SJCRH30 (cell line): ENCODE results near the gene HBQ1. TPM values are rescaled to one million over a fixed set of nuclear protein-coding genes. Genes with fewer than 3 reads are reported as not detected.
"Not testable (repeated sequence)": the region's sequence is repeated elsewhere in the genome, so short reads cannot be mapped to it uniquely, and the experiment has no call there.

Experiments
- DNase-seq, 2 experiments: peaks; one replicate each; pipeline ENCODE4 v3.0.0-alpha.2; 2015 to 2020
- H3K27ac ChIP-seq: fragments of 250-450 bp; sonication (Bioruptor Pico); 2 replicates; pipeline ENCODE4 v1.5.1; 2020; ENCODE audit warnings: mild to moderate bottlenecking, moderate library complexity
- H3K27me3 ChIP-seq: fragments of 250-450 bp; sonication (Bioruptor Pico); 2 replicates; pipeline ENCODE4 v1.5.1; 2020; ENCODE audit warnings: mild to moderate bottlenecking, moderate library complexity
- H3K36me3 ChIP-seq: fragments of 250-450 bp; sonication (Bioruptor Pico); 2 replicates; pipeline ENCODE4 v1.5.1; 2020; ENCODE audit warnings: mild to moderate bottlenecking, moderate library complexity
- H3K4me1 ChIP-seq: fragments of 250-450 bp; sonication (Bioruptor Pico); 2 replicates; pipeline ENCODE4 v1.5.1; 2020; ENCODE audit warnings: mild to moderate bottlenecking, moderate library complexity
- H3K4me3 ChIP-seq: fragments of 250-450 bp; sonication (Bioruptor Pico); 2 replicates; pipeline ENCODE4 v1.5.1; 2020; ENCODE audit warnings: mild to moderate bottlenecking, moderate library complexity
- H3K9me3 ChIP-seq: fragments of 250-450 bp; sonication (Bioruptor Pico); replicated peaks from 2 replicates; pipeline ENCODE4 v1.5.1; 2020; ENCODE audit warnings: mild to moderate bottlenecking, moderate library complexity
- total RNA-seq: library from RNA; depleted of rRNA; stranded (reverse); fragments of >200 nt; shearing (Covaris generic); gene quantifications from 2 replicates; pipeline ENCODE4 v1.2.3, GENCODE V29; 2014; rRNA removed

Gene HBQ1
- total RNA-seq = not detected in 2 replicates

GRCh38 chr16:180101-180675 lies at the start of gene HBQ1:
Gene HBQ1 (plus strand): TSS chr16:180459. CDS start chr16:180487, 28 bp downstream.
- Histone ChIP-seq H3K27ac (no peak within 1 kb of the TSS), H3K36me3 (0 out of 2 replicates have a peak, but pooled peaks cover 6% of the 10 kb centered on the region), H3K9me3 (no peaks in the 10 kb centered on the region), H3K27me3 (no peaks in the 10 kb centered on the region), H3K4me1 (no peaks in the 10 kb centered on the region), H3K4me3 (no peak within 1 kb of the TSS)
- no peak for DNase-seq

DNA sequence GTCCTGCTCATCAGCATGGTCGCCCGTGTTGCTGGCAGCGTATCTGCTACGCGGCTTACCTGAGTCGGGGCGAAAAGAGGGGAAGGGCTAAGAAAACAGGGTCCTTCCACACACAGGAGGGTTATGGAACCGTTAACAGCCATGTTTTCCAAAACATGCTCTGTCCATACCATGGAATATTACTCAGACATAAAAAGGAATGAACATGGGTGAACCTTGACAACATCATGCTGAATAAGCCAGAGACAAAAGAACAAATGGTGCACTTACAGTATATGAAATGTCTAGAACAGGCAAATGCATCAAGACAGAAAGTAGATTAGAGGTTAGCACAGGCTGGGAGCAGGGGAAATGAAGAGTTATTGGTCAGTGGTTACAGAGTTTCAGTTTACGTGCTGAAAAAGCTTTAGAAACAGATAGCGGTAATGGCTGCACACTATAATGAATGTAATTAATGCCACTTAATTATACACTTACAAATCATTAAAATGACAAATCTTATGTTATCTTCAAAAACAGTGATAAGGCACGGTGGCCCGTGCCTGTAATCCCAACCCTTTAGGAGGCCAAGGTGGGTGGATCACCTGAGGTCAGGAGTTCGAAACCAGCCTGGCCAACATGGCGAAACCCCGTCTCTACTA lies 49.6 kb upstream of the HBQ1 start:
- no peak for DNase-seq
- Histone ChIP-seq H3K27me3 (no peaks in the 10 kb centered on the region), H3K36me3 (no peaks in the 10 kb centered on the region), H3K27ac (no peak overlapping the region), H3K9me3 (no peaks in the 10 kb centered on the region), H3K4me1 (no peaks in the 10 kb centered on the region), H3K4me3 (no peak overlapping the region)

DNA sequence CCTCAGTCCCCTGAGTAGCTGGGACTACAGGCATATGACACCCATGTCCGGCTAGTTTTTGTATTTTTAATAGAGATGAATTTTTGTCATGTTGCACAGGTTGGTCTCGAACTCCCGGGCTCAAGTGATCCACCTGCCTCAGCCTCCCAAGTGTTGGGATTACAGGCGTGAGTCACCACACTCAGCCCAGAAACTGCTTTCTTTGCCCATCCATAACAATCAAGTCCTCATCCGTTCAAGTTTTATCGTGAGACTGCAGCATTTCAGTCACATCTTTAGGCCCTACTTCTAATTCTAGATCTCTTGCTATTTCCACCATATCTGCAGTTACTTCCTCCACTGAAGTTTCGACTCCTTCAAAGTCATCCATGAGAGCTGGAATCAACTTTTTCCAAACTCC lies 48.1 kb upstream of the HBQ1 start:
- no peaks in the 10 kb centered on the region for H3K27me3 ChIP-seq
- H3K4me3 ChIP-seq = no peak overlapping the region
- H3K36me3 ChIP-seq = no peaks in the 10 kb centered on the region
- no peaks in the 10 kb centered on the region for H3K9me3 ChIP-seq
- H3K4me1 ChIP-seq = no peaks in the 10 kb centered on the region
- H3K27ac ChIP-seq = no peak overlapping the region
- DNase-seq = no peak

- Histone ChIP-seq H3K27me3 (no peaks in the 10 kb centered on the region), H3K36me3 (no peaks in the 10 kb centered on the region), H3K4me1 (no peaks in the 10 kb centered on the region), H3K4me3 (no peak overlapping the region), H3K27ac (no peak overlapping the region), H3K9me3 (no peaks in the 10 kb centered on the region)
- DNase-seq = no peak
These were observed 46.5 kb upstream of the HBQ1 start for GRCh38 chr16:133716-134115.

DNA sequence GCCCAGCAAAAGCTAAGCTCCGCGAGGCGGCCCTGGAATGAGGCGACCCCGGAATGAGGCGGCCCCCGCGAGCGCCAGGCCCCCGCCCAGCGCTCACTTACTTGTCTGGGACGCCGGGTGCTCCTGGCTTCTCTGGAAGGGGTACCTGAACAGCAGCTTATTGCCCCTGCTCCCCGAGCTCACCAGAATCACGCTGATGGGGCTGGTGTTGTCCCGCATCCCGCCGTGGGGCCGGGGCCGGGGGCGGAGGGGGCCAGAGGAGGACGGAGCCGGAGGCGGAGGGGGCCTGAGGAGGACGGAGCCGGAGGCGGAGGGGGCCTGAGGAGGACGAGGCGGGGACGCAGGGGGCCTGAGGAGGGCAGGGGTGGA lies 42.2 kb upstream of the HBQ1 start:
- no peaks in the 10 kb centered on the region for H3K4me1 ChIP-seq
- DNase-seq = peak; percentile 27 to 44
- no peaks in the 10 kb centered on the region for H3K27me3 ChIP-seq
- H3K36me3 ChIP-seq = no peaks in the 10 kb centered on the region
- peak overlapping the region; percentile 70 for H3K4me3 ChIP-seq
- no peaks in the 10 kb centered on the region for H3K9me3 ChIP-seq
- peak overlapping the region; percentile 52 for H3K27ac ChIP-seq

DNA sequence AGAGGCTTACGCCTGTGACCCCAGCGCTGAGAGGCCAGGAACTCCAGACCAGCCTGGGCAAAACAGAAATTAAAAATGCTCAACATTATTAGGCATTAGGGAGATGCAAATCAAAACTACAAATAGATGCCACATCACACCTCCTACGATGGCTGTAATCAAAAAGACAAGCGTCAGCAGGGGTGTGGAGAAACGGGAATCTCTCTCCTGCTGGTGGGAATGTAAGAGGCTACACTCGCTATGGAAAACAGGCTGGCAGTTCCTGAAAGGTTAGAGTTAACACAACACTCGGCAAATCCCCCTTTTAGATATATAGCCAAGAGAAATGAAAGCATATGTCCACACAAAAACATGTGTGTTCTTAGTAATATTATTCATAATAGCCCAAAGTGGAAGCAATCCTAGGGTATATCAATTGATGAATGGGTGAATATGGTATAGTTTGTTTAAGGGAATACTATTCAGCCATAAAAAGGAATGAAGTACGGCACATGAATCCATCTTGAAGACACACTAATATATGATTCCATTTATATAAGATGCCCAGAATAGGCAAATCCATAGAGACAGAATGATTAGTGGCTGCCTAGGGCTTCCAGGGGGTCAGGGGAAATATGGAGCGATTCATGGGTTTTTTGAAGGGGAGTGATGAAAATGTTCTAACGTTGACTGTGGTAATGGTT lies 39.9 kb upstream of the HBQ1 start:
- Histone ChIP-seq H3K4me1 (no peaks in the 10 kb centered on the region), H3K27ac (no peak overlapping the region), H3K9me3 (no peaks in the 10 kb centered on the region), H3K4me3 (no peak overlapping the region), H3K27me3 (no peaks in the 10 kb centered on the region), H3K36me3 (no peaks in the 10 kb centered on the region)
- no peak for DNase-seq

DNA sequence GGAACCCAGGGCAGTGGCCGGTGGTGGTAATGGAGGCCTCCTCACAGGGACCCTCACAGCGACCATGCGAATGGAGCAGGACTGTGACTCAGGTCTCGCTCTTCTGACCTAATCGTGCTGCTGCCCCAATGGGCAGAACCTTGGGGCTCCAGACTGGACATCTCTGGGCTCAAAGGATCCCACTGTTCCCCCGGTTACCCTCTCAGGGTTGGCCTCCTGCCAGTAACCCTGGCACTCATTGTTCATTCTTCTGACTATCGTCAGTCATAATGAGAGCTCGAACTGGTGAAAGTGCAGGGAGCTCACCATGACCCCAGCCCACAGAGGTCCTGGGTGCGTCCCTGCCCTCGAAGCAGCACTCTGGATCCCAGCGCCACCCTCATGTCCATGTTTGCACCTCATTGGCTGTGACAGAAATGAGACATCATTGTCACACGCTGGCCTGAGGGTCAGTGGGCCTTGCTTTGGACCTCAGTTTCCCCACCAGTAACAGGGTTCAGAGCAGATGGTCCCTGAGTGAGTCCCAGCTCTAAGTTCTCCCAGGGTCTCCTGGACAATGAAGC lies 37.8 kb upstream of the HBQ1 start:
- DNase-seq = no peak
- H3K9me3 ChIP-seq = no peaks in the 10 kb centered on the region
- H3K27me3 ChIP-seq = no peaks in the 10 kb centered on the region
- no peaks in the 10 kb centered on the region for H3K36me3 ChIP-seq
- H3K27ac ChIP-seq = no peak overlapping the region
- H3K4me1 ChIP-seq = no peaks in the 10 kb centered on the region
- H3K4me3 ChIP-seq = no peak overlapping the region

DNA sequence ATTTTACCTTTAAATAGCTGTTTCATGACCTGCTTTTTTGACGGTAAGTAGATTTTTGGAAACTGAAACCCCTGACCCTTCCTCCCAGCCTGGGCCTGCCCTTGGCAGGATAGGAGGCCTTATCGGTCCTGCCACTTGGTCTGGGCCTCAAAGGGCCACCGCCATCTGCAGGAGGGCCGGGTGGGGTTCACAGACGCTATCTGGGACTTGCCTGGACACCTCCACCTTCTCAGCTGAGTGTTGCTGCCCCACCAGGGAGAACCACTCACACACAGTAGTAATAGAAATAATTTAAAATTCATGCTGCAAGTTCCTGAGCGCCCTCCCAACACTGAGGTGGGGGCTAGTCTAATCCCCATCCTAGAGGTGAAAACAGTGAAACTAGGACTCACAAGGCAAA lies 37.2 kb upstream of the HBQ1 start:
- Histone ChIP-seq H3K36me3 (no peaks in the 10 kb centered on the region), H3K27me3 (no peaks in the 10 kb centered on the region), H3K27ac (no peak overlapping the region), H3K9me3 (no peaks in the 10 kb centered on the region), H3K4me3 (no peak overlapping the region), H3K4me1 (no peaks in the 10 kb centered on the region)
- no peak for DNase-seq

DNA sequence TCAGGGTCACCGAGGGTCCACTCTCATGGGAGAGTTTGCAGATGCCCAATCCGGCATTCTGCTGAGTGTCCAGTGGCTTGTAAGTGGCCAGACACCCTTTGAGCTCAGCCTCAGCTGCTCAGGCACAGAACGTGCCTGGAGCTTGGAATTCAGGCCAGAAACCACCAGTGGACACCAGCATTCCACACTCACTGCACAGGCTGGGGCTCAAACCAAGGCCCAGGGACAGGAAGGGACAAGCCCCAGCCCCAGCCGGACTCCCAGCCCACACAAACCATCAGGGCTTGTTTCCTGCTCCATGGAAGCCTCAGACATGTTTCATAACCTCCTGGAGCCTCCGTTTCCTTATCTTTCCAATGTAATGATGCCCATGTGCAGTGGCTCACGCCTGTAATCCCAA lies 36.8 kb upstream of the HBQ1 start:
- Histone ChIP-seq H3K27me3 (no peaks in the 10 kb centered on the region), H3K27ac (no peak overlapping the region), H3K9me3 (no peaks in the 10 kb centered on the region), H3K36me3 (no peaks in the 10 kb centered on the region), H3K4me3 (no peak overlapping the region), H3K4me1 (no peaks in the 10 kb centered on the region)
- DNase-seq = no peak

DNA sequence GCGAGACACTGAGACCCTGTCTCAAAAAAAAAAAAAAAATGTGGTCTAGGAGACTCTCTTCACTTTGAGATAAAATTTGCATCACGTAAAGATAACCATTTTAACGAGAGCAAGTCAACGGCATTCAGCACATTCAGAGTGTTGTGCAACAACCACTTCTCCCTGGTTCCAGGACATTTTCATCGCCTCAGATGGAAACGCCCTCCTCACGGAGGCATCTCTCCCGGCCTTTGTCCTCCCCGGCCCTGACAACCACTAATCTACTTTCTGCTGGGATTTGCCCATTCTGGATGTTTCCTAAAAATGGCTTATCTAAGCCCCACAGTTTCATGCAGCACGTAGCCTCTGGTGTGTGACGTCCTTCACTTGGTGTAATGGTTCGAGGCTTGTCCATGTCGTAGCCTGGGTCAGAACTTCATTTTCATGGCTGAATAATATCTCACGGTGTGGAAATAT lies 35.4 kb upstream of the HBQ1 start:
- Histone ChIP-seq H3K4me1 (peaks cover 5% of the 10 kb centered on the region; the same call in 1 of the 2 replicates), H3K9me3 (no peaks in the 10 kb centered on the region), H3K27me3 (no peaks in the 10 kb centered on the region), H3K4me3 (no peak overlapping the region), H3K27ac (no peak overlapping the region), H3K36me3 (no peaks in the 10 kb centered on the region)
- no peak for DNase-seq

GRCh38 chr16:146646-147045 lies 33.6 kb upstream of the HBQ1 start:
- no peak overlapping the region for H3K27ac ChIP-seq
- DNase-seq = no peak
- no peaks in the 10 kb centered on the region for H3K9me3 ChIP-seq
- no peaks in the 10 kb centered on the region for H3K27me3 ChIP-seq
- peaks cover 5% of the 10 kb centered on the region; the same call in 1 of the 2 replicates for H3K4me1 ChIP-seq
- H3K36me3 ChIP-seq = no peaks in the 10 kb centered on the region
- no peak overlapping the region for H3K4me3 ChIP-seq

- Histone ChIP-seq H3K27me3 (no peaks in the 10 kb centered on the region), H3K4me1 (peaks cover 5% of the 10 kb centered on the region; the same call in 1 of the 2 replicates), H3K9me3 (no peaks in the 10 kb centered on the region), H3K27ac (no peak overlapping the region), H3K36me3 (no peaks in the 10 kb centered on the region), H3K4me3 (no peak overlapping the region)
- peak in 1 of 2 experiments; percentile 51 for DNase-seq
These were observed 31.1 kb upstream of the HBQ1 start for GRCh38 chr16:149024-149660.

DNA sequence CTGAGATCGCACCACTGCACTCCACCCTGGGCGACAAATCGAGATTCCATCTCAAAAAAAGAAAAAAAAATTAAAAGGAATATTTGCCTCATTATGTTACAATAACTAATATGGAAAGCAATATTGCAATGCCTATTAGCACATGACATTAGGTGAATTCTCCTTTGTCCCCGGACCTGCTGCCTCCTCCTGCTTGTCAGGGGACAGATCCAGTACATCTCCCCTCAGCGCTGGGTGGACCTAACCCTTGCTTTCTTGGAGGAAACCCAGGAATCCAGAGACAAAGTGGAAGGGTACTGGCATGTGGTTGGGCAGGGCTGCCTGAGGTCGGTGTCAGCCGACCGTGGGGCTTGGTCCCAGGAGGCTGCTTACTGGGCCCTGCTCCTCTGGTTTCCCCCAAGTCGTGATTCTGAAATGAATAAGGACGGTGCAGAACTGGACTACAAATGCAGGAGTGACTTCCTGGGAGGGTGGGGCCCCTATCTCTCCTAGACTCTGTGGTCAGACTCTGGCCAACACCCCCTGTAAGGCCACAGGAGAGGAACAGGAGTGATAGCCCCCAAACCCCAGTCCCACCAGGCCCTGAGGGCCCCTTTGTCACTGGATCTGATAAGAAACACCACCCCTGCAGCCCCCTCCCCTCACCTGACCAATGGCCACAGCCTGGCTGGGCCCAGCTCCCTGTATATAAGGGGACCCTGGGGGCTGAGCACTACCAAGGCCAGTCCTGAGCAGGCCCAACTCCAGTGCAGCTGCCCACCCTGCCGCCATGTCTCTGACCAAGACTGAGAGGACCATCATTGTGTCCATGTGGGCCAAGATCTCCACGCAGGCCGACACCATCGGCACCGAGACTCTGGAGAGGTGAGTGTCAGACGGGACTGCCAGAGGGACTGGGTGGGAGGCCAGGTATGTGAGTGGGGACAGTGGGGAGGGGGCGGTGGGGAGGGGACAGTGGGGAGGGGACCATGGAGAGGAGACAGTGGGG lies 27.8 kb upstream of the HBQ1 start, which contains the start of gene HBZ:
Gene HBZ, plus strand, starts transcription at position 504 of the 988 bp plus-strand sequence. Its CDS starts 266 bp downstream, at position 770.
- Histone ChIP-seq H3K9me3 (no peaks in the 10 kb centered on the region), H3K4me1 (peaks cover 8% of the 10 kb centered on the region), H3K27ac (no peak within 1 kb of the TSS), H3K4me3 (no peak within 1 kb of the TSS), H3K27me3 (no peaks in the 10 kb centered on the region), H3K36me3 (no peaks in the 10 kb centered on the region)
- no peak for DNase-seq

GRCh38 chr16:153129-153521 lies 27.1 kb upstream of the HBQ1 start:
- not testable (repeated sequence) for H3K36me3 ChIP-seq, H3K4me3 ChIP-seq, H3K4me1 ChIP-seq, H3K27me3 ChIP-seq, H3K27ac ChIP-seq, H3K9me3 ChIP-seq, DNase-seq
